Brain microvascular endothelial cell (primary cell): Measurements from ENCODE around the gene SLC47A2.

Experiments used
- DNase-seq: peaks from one replicate; pipeline ENCODE4 v3.0.0-alpha.2; 2020
- H3K27ac ChIP-seq: fragments of 250-450 bp; sonication (Bioruptor Pico); 2 replicates; pipeline ENCODE4 v1.5.1; 2020; ENCODE audit warnings: mild to moderate bottlenecking, moderate library complexity
- H3K27me3 ChIP-seq: fragments of 250-450 bp; sonication (Bioruptor Pico); replicated peaks from 2 replicates; pipeline ENCODE4 v1.5.1; 2020; ENCODE audit warnings: mild to moderate bottlenecking
- H3K36me3 ChIP-seq: fragments of 250-450 bp; sonication (Bioruptor Pico); replicated peaks from 2 replicates; pipeline ENCODE4 v1.5.1; 2020; ENCODE audit warnings: mild to moderate bottlenecking
- H3K4me3 ChIP-seq: 2 replicates; pipeline ENCODE4 v1.5.1; 2011; ENCODE audit warnings: low read depth, mild to moderate bottlenecking, control low read depth, low read length, moderate library complexity
- in situ Hi-C: cut with HindIII; loops from 2 replicates; pipeline ENCODE4 v1.10.0; 2017; ENCODE audit warnings: low sequenced_read_pairs, low pct_ligation_motif_present
- TF ChIP-seq, protein P1 (sequence below): IDR thresholded peaks from 2 replicates; pipeline ENCODE4 v1.5.1; 2011; ENCODE audit warnings: low read depth, mild to moderate bottlenecking, moderate library complexity, low read length, control low read depth, inconsistent platforms; ENCODE audit errors: missing control alignments

Gene SLC47A2

DNA sequence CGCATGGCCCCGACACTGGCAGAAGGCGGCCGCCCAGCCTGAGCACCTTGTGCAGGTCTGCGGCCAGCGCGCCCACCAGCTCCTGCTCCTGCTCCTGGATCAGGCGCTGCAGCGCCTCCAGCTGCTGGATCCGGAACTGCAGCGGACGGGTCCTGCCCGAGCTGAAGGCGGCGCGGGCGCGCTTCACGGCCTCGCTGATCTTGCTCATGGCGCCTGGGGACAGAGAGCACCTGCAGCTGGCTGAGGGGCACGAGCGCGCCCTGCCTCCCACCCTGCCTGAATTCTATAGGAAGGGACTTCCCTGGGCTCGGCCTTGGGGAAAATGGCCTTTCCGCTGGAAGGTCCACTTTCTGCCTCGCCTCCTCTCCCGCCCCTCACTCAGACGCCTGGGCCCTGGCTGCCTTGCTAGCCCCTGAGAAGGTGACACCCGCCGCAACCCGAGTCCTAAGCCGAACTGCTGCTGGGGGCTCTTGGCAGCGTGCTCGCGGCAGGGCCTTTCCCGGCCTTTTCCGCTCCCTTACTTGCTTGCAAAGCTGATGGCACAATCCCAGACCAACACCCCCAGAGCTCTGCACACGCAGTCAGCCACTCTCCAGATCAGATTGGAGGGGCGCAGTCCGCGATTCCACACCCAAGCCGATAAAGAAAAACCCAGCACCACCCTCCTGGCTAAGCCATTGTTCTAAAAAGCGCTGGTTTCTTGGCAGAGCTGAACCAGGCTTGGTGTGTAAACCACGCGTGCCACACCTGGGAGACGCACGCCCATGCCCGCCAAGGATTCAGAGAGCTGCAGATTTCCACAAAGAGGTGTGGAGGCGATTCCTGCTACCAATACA is 28.8 kb upstream of the SLC47A2 start:
- TF ChIP-seq, protein P1, sequence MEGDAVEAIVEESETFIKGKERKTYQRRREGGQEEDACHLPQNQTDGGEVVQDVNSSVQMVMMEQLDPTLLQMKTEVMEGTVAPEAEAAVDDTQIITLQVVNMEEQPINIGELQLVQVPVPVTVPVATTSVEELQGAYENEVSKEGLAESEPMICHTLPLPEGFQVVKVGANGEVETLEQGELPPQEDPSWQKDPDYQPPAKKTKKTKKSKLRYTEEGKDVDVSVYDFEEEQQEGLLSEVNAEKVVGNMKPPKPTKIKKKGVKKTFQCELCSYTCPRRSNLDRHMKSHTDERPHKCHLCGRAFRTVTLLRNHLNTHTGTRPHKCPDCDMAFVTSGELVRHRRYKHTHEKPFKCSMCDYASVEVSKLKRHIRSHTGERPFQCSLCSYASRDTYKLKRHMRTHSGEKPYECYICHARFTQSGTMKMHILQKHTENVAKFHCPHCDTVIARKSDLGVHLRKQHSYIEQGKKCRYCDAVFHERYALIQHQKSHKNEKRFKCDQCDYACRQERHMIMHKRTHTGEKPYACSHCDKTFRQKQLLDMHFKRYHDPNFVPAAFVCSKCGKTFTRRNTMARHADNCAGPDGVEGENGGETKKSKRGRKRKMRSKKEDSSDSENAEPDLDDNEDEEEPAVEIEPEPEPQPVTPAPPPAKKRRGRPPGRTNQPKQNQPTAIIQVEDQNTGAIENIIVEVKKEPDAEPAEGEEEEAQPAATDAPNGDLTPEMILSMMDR = peak; percentile 90
- Histone ChIP-seq H3K36me3 (no peaks in the 10 kb centered on the region), H3K27me3 (no peaks in the 10 kb centered on the region), H3K4me3 (no peak overlapping the region), H3K27ac (no peak overlapping the region)
- in situ Hi-C loops = no loop called here
- peak; percentile 68 for DNase-seq

DNA sequence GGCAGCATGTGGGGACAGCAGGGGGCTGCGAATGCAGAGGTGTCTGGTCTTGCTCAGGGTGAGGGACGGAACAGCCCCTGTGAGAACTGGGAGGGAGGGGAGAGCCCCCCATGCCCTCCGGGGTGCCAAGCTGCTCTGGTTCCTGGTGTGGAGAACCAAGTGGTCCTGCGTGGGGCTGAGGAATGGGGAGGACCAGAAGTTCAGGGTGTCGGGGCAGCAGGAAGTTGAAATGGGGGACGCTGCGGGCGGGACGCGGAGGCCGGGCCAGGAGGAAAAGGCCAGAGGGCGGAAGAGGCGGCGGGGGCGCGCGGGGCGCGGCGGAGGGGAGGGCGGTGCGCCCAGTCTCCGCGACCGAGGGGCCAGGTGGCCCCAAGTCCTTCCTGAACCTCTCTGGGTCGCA is 28.1 kb upstream of the SLC47A2 start:
- Histone ChIP-seq H3K27me3 (no peaks in the 10 kb centered on the region), H3K27ac (no peak overlapping the region), H3K36me3 (no peaks in the 10 kb centered on the region), H3K4me3 (peak overlapping the region; percentile 20)
- TF ChIP-seq, protein P1 = no peak
- in situ Hi-C loops = no loop called here
- DNase-seq = no peak

DNA sequence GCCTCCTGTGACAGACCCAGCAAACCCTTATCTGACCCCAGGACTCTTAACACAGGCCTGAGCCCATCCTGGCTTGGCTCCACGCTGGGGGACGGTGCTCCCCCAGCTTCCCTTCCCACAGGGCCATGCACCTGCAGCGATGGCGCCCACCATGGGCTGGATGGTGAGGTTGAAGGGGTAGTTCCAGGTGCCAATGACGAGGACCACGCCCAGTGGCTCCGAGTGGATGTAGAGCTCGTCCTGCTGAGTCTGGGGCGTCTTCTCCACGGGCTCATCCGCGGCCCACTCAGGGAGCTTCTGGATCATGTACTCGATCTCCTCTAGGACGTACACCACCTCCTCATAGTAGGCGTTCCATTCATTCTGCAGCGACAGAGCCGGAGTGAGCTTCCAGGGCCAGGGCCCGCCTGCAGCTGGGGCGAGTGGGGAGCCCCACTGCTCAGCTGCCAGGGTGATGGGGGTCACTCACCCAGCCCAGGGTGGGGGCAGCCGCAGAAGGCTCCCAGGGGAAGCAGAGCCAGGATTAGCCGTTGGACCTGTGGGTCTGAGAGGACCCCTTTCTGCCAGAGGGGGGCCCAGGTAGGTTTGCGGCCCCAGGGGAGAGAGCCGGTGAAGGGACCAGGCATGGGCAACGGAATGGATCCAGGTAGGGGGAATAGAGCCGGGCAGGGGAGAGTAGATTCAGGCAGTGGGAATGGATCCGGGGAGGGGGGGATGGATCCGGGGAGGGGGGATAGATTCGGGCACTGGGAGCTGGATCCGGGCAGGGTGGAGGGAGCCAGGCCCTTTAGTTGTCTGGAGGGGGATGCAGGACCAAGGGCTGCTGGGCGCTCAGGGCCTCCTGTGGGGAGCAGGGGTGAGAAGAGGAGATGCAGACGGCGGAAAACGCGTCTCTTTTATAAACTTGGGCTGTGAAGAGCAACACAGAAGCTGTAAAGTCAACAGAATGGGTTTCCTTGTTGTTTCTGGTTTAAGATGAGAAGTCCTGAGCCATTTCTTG is 27.0 kb upstream of the SLC47A2 start:
- Histone ChIP-seq H3K36me3 (no peaks in the 10 kb centered on the region), H3K27ac (no peak overlapping the region), H3K4me3 (no peak overlapping the region), H3K27me3 (no peaks in the 10 kb centered on the region)
- DNase-seq = no peak
- in situ Hi-C loops = no loop called here
- TF ChIP-seq, protein P1 = no peak

DNA sequence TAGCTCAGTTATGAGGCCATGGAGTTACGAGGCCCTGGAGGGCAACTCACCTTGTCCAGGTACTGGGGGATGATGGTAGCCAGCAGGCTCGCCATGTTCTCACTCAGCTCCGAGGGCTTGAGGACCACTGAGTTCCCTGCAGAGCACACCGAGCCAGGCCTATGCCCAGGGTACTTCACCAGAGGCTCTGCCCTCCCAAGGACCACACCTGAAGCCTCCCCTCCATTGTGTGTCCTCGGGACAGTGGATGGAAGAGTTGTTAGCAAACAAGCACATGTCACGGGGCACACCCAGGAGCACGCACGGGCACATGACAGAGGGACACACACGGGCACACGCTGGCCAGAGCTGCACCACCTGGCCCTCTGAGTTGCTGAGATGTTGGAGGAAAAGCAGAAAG is 26.1 kb upstream of the SLC47A2 start:
- H3K27me3 ChIP-seq = no peaks in the 10 kb centered on the region
- no peak overlapping the region for H3K27ac ChIP-seq
- TF ChIP-seq, protein P1 = no peak
- no peaks in the 10 kb centered on the region for H3K36me3 ChIP-seq
- H3K4me3 ChIP-seq = no peak overlapping the region
- no peak for DNase-seq
- in situ Hi-C loops = no loop called here

DNA sequence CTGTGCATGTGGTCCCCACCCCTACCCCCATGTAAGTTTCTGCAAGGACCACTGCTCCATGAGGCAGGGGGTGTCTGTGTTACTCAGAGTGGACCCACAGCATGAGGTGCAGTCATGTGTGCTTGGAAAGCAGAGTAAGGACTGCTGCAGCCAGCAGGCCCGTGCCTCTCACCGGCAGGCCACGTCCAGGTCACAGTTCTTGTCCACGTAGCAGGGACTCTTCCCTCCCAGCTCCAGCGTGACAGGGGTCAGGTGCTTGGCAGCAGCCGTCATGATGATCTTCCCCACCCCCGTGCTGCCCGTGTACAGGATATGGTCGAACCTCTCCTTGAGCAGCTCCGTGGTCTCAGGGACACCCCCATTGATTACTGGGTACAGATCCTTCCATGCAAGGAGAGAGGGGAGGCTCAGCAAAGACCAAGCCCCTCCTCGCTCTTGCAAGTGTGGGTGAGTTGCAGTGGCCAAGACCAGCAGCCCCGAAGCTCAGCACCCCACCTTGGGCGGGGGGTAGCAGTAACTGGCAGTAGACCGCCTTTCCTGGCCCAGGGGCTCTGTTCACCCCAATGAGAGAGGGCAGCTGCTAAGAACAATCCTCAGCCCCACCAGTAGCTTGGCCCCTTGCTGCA is 25.6 kb upstream of the SLC47A2 start:
- no peaks in the 10 kb centered on the region for H3K36me3 ChIP-seq
- in situ Hi-C loops = no loop called here
- H3K27me3 ChIP-seq = no peaks in the 10 kb centered on the region
- no peak for DNase-seq
- TF ChIP-seq, protein P1 = no peak
- no peak overlapping the region for H3K4me3 ChIP-seq
- H3K27ac ChIP-seq = no peak overlapping the region
